Amniotic epithelial cell (primary cell): Measurements from ENCODE around the gene HOXA6.

ENCODE experiments used
- DNase-seq: peaks from one replicate; pipeline ENCODE4 v3.0.0-alpha.2; 2010; ENCODE audit warnings: low read depth

HOXA6 gene

DNA sequence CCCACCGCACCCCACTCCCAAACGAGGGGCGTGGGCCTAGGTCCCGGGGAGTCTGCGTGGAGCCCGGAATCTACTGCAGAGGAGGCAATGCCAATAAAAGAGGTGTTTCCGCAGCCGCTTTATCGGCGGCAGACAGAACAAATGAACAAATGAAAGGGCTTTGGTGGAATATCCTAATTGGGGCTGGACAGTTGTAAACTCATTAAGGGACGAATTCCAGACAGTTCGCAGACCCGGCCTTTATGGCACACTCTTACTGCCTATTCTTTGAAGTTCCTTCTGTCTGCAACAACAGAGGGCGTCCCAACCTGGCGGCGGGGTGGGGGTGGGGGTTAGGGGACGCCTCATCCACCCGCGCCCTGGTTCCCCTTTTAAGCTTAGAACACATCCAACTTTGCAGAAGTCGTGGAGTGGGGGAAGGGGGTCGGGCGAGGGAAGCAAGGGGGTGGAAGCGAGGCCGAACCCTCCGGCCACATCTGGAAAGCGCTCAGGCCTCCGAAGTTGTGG lies 13.7 kb upstream of the HOXA6 start:
- DNase-seq, result no peak

GRCh38 chr7:27160546-27161213 lies 13.1 kb upstream of the HOXA6 start:
- DNase-seq, result peak; percentile 44

DNA sequence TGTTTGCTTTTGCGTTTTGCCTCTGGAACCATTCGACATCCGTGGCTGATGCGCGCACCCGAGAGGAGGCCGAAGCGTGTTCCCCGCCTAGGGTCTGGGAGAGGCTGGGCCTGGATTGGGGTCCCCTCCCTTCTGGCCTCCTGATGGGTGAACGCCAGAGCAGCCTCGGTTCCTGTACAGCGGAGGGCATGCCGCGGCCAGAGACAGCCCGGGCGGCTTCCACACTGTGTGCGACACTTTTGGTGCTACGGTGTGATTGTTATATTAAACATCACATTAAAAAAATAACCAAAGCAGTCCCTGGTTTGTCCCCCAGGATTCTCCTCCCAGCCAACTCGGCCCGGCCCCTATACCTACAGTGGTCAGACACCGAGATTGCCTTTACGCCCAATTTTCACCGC lies 12.6 kb upstream of the HOXA6 start:
- DNase-seq, result no peak

DNA sequence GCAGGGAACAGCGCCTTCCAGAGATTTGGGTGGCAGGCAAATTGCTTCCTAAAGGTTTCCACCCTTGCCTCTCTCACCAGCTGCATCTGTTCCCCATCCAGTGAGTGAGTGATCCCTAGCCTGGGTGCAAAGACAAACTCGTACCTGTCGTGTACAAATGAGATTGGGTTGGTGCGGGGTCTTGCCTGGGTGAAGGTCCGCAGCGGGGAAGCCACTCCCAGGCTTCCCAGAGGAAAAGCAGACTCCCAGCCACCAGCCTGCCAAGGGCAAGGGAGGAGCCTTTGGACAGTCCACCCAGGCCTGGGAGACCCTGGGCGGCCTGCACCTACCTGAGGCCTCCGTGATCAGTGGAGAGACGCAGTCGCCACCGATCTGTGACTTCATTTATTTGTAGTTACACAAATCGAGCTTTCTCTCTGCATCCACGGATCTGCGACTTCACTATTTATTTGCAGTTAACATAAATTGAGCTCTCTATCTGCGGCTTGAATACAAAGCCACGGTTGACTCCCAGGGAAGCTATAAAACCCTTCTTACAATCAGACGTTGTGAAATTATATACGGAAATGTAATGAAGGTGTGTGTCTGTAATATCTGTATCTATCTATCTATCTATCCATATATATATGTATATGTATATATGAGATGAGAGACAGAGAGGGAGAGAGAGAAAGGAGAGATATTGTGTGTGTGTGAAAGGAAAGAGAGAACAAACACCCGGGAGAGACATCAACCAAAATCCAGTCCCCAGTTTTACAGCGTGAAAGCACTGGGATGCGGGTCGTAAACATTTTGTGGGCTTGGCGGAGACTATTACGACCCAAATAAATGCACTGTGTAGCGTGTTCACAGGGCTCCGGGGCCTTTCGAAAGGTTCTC lies 11.9 kb upstream of the HOXA6 start:
- no peak for DNase-seq

- no peak for DNase-seq
These were observed 11.1 kb upstream of the HOXA6 start for GRCh38 chr7:27158436-27159265.

- DNase-seq, result no peak
These were observed 10.3 kb upstream of the HOXA6 start for GRCh38 chr7:27157702-27158431.

DNA sequence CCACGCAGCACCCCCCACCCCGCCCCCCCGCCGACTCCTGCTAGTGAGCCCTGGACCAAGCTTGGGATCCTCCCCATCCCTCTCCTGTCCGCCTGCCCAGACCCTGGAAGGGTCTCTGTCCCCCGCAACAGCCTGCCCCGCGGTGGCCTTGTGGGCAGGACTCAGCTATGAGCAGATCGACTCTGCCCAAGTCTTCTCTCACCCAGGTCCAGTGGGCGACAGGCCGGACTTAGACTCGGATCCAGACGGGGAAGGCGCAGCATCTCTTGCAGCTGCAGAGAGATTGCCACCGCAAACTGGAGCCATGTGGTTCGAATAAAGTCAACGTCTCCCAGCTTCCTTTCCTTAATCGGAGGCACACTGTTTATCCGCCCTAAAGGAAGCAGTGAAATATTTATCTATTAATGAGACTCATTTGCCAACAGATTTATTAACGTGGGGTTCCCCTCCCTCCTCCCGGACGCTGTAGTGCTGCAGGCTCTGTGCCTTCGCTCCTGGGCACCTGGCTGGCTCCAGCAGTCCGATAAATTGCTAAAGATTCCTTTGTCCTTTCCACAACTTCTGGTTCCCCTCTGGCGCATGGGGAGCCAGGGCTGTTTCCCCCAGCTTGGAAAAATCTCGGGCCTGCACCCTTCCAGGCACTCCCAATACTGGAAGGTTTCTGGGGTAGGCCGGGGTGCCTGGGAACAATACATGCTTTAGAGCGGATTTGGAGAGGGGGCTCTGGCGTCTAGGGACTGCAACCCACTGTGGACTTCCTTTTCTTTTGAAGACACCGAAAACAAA lies 9.5 kb upstream of the HOXA6 start:
- no peak for DNase-seq

DNA sequence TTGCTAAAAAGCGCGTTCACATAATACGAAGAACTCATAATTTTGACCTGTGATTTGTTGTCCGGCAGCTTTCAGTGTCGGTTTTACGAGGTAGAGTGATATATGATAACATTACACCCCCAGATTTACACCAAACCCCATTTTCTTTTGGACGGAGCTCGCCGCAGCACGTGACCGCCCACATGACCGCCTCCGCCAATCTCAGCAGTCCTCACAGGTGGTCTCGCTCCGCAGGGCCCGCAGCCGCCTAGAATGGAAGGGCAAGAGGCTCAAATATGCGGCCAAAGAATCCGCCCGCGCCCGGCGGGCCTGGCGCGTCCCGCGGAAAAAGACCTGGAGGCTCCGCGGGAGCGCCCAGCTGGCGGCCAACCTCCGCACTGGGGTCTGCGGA lies 8.9 kb upstream of the HOXA6 start, which contains the start of gene HOXA7:
TSS of gene HOXA7 (minus strand) at position 168 of the 391 bp plus-strand sequence. CDS start at position 38, 130 bp downstream.
- DNase-seq, result no peak

GRCh38 chr7:27155816-27156507 lies 8.4 kb upstream of the HOXA6 start:
- DNase-seq, result no peak

DNA sequence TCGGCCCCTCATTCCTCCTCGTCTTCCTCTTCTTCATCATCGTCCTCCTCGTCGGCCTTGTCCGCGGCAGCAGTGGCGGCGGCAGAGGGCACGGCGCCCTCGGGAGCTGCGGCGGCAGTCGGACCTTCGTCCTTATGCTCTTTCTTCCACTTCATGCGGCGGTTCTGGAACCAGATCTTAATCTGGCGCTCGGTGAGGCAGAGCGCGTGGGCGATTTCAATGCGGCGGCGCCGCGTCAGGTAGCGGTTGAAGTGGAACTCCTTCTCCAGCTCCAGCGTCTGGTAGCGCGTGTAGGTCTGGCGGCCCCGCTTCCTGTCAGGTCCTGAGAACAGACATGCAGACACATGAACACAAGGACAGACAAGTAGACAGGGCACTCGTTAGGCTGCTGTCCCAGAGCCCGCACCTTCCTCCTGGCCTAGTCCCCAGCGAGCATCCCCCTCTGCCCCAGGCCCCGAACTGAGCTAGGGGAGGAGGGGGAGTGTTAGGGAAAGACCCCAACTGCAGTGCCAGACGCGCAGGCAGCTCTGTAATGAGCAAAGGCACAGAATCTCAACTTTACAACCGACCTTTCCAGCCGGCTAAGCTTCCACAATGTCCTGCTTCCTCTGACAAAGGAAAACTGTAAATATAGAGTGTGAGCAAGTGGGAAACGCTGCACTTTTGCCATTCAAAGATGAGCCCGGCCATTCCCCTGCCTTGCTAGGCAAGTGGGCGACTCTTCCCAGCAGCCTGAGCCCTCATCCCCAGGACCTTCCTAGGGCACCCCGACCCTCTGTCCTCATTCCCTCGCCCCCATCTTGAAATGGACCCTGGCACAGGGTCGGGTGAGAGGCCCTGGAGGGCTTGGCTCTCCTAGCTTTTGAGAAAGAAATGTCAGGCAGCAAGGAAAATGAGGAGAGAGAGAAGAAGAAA lies 7.6 kb upstream of the HOXA6 start:
- no peak for DNase-seq

DNA sequence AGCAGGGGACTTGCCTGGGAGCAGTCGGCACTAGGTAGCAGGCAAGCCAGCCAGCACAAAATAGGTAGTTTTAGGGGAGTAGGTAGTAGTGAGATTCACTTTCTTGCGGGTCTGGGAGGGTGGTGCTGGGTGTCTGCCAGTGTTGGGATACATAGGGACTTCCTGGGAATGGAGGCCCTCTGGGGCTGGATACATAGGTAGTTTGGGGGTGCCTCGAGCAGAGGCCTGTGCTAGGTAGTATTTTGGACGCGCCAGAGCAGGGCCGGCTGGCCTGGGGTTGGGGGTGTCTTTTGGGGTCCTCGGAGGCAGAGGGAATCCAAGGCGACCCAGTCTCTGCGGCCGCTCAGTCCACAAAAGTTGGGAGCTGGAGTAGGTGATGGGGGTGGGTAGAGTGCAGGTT lies 6.8 kb upstream of the HOXA6 start:
- DNase-seq, result no peak

GRCh38 chr7:27153526-27153925 lies 6.0 kb upstream of the HOXA6 start:
- no peak for DNase-seq

- DNase-seq, result no peak
These were observed 5.4 kb upstream of the HOXA6 start for GRCh38 chr7:27152816-27153442.

DNA sequence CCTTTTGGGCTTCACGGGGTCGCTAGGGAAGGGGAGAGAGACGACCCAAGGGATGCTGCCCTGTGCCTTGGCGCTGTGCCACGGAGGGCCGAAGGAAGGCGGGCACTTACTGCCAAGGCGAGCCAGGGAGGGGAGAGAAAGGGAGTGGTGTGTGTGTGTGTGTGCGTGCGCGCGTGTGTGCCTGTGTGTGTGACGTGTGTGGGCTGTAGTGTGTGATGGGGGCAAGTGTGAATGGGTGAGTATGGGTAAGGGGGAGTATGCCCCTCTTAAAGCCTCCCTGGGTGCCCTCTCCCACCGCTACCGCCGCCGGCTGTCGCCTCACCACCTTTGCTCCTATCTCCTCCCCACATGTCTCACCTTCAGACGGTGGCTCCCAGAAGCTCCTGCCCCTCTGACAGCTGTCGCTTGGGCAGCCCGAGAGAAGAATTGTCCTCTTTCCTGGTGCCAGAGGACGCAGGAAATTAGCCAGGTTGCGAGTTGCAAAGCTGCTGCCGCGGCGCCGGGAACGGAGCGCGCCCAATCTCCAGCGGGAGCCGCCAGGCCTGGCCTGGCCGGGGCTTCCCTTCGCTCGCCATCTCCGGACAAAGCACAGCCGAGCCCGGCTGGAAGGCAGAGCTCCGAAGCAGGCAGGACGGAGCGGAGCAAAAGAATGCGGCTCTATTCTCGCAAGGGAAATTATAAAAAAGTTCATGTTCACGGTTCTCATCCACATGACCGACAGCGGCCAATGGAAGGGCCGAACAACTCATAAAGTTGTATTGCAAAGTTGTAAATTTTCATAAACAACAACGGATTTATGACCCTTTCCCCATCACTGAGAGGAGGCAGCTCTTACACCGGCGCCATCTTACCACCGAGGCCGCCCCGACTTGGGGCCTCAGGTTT lies 4.6 kb upstream of the HOXA6 start, which contains the start of gene HOXA3:
TSS of gene HOXA3 (minus strand) at position 653 of the 885 bp plus-strand sequence. CDS start 41,943 bp downstream, outside the sequence.
- no peak for DNase-seq

GRCh38 chr7:27151341-27151930 lies 3.9 kb upstream of the HOXA6 start:
- no peak for DNase-seq

DNA sequence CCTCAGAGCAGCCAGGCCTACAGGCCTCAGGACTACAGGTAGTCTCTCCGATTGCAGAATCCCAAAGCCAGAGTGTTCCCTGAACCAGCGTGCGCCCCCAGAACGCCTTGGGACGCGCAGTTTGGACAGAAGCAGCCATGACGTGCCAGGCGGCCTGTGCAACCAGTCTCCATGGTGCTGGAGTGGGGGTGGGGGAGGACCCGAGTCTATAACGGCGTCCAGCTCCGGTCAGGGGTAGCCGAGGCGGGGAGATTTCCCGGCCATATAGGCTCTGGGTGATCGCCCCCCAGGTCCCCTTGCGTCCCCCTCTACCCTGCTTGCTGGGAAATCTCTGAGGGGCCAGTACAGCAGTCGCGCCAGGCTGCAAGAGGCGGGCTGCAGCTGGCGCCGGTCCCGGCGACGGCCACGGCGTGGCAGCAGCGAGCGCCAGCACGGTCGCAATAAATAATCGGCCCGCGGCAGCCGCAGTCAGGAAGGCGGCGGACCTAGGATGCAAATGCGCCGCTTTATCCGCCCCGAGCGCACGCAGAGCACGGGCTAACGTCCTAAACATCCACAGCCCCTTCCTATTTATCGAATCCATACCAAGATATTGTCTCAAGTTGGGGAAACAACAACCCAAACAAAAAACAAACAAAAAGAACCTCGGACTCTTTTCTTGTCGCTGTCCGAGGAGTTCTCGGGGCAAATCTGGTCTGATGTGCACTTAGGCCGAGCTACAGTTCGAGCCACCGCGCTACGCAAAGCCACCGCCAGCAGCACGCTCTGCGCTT lies 3.2 kb upstream of the HOXA6 start:
- DNase-seq, result peak; percentile 42
